ENCODE results near the gene PPP4R3A. TPM values are rescaled to one million over a fixed set of nuclear protein-coding genes. Genes with fewer than 3 reads are reported as not detected.
"Not testable (repeated sequence)": the region's sequence is repeated elsewhere in the genome, so short reads cannot be mapped to it uniquely, and the experiment has no call there.

PPP4R3A gene
- 41.0 and 45.2 TPM in 2 replicates for total RNA-seq (2014; rRNA removed; shearing (Covaris generic))
- polyA plus RNA-seq (2015; cell fraction: cytosol; rRNA removed): 36.4 and 46.5 TPM in 2 replicates
- polyA plus RNA-seq (2015; cell fraction: nucleus; rRNA removed): 70.8 and 96.4 TPM in 2 replicates

- in situ Hi-C loops (cut with HindIII; ENCODE audit: low pct_unique_long_range_greater_than_20kb, low sequenced_read_pairs): no loop called here
Measured at GRCh38 chr14:91510171-91511042, at the start of gene PPP4R3A. PPP4R3A (minus strand) TSS chr14:91510310; CDS start chr14:91509647, 663 bp downstream.

GRCh38 chr14:91555531-91555930, 45.4 kb upstream of the PPP4R3A start:
- no peak for DNase-seq (ENCODE audit: low read depth, low spot score)
- in situ Hi-C loops (cut with HindIII; ENCODE audit: low pct_unique_long_range_greater_than_20kb, low sequenced_read_pairs): no loop called here

More at GRCh38 chr14:91510171-91511042, at the start of gene PPP4R3A:
- DNase-seq (ENCODE audit: low read depth, low spot score): peak; percentile 95

GRCh38 chr14:91554535-91555332, 44.6 kb upstream of the PPP4R3A start:
- DNase-seq (ENCODE audit: low read depth, low spot score): no peak
- in situ Hi-C loops (cut with HindIII; ENCODE audit: low pct_unique_long_range_greater_than_20kb, low sequenced_read_pairs): no loop called here

GRCh38 chr14:91548108-91548507, 38.0 kb upstream of the PPP4R3A start:
- in situ Hi-C loops (cut with HindIII; ENCODE audit: low pct_unique_long_range_greater_than_20kb, low sequenced_read_pairs): no loop called here

GRCh38 chr14:91545946-91546716, 36.0 kb upstream of the PPP4R3A start:
- DNase-seq (ENCODE audit: low read depth, low spot score): no peak

More at GRCh38 chr14:91548108-91548507, 38.0 kb upstream of the PPP4R3A start:
- no peak for DNase-seq (ENCODE audit: low read depth, low spot score)

GRCh38 chr14:91545204-91545603, 35.1 kb upstream of the PPP4R3A start:
- no peak for DNase-seq (ENCODE audit: low read depth, low spot score)
- in situ Hi-C loops (cut with HindIII; ENCODE audit: low pct_unique_long_range_greater_than_20kb, low sequenced_read_pairs): no loop called here

More at GRCh38 chr14:91545946-91546716, 36.0 kb upstream of the PPP4R3A start:
- in situ Hi-C loops (cut with HindIII; ENCODE audit: low pct_unique_long_range_greater_than_20kb, low sequenced_read_pairs): no loop called here

GRCh38 chr14:91536327-91536726, 26.2 kb upstream of the PPP4R3A start:
- no peak for DNase-seq (ENCODE audit: low read depth, low spot score)
- in situ Hi-C loops (cut with HindIII; ENCODE audit: low pct_unique_long_range_greater_than_20kb, low sequenced_read_pairs): no loop called here

- DNase-seq (ENCODE audit: low read depth, low spot score); in situ Hi-C loops (cut with HindIII; ENCODE audit: low pct_unique_long_range_greater_than_20kb, low sequenced_read_pairs): not testable (repeated sequence)
Measured at GRCh38 chr14:91534059-91534458, 23.9 kb upstream of the PPP4R3A start.

GRCh38 chr14:91533623-91534022, 23.5 kb upstream of the PPP4R3A start:
- DNase-seq (ENCODE audit: low read depth, low spot score): no peak
- in situ Hi-C loops (cut with HindIII; ENCODE audit: low pct_unique_long_range_greater_than_20kb, low sequenced_read_pairs): no loop called here

GRCh38 chr14:91523972-91524371, 13.9 kb upstream of the PPP4R3A start:
- in situ Hi-C loops (cut with HindIII; ENCODE audit: low pct_unique_long_range_greater_than_20kb, low sequenced_read_pairs): no loop called here
- no peak for DNase-seq (ENCODE audit: low read depth, low spot score)

GRCh38 chr14:91521061-91521640, 11.0 kb upstream of the PPP4R3A start:
- DNase-seq (ENCODE audit: low read depth, low spot score): no peak
- in situ Hi-C loops (cut with HindIII; ENCODE audit: low pct_unique_long_range_greater_than_20kb, low sequenced_read_pairs): no loop called here

- in situ Hi-C loops (cut with HindIII; ENCODE audit: low pct_unique_long_range_greater_than_20kb, low sequenced_read_pairs): no loop called here
- DNase-seq (ENCODE audit: low read depth, low spot score): no peak
Measured at GRCh38 chr14:91520138-91520537, 10.0 kb upstream of the PPP4R3A start.

GRCh38 chr14:91519239-91520036, 9.3 kb upstream of the PPP4R3A start:
- no peak for DNase-seq (ENCODE audit: low read depth, low spot score)
- in situ Hi-C loops (cut with HindIII; ENCODE audit: low pct_unique_long_range_greater_than_20kb, low sequenced_read_pairs): no loop called here

- no peak for DNase-seq (ENCODE audit: low read depth, low spot score)
- in situ Hi-C loops (cut with HindIII; ENCODE audit: low pct_unique_long_range_greater_than_20kb, low sequenced_read_pairs): no loop called here
Measured at GRCh38 chr14:91516663-91517388, 6.7 kb upstream of the PPP4R3A start.

- DNase-seq (ENCODE audit: low read depth, low spot score): no peak
- in situ Hi-C loops (cut with HindIII; ENCODE audit: low pct_unique_long_range_greater_than_20kb, low sequenced_read_pairs): no loop called here
Measured at GRCh38 chr14:91515979-91516378, 5.9 kb upstream of the PPP4R3A start.

GRCh38 chr14:91511043-91511383, 903 bp upstream of the PPP4R3A start:
- DNase-seq (ENCODE audit: low read depth, low spot score): no peak
- in situ Hi-C loops (cut with HindIII; ENCODE audit: low pct_unique_long_range_greater_than_20kb, low sequenced_read_pairs): no loop called here

Data from SK-MEL-5 (cell line).